SJCRH30 (cell line): ENCODE measurements around the gene NELL2. TPM values are rescaled to one million over a fixed set of nuclear protein-coding genes. Genes with fewer than 3 reads are reported as not detected.

Source experiments
- DNase-seq, 2 experiments: peaks; one replicate each; pipeline ENCODE4 v3.0.0-alpha.2; 2015 to 2020
- H3K27ac ChIP-seq: fragments of 250-450 bp; sonication (Bioruptor Pico); 2 replicates; pipeline ENCODE4 v1.5.1; 2020; ENCODE audit warnings: mild to moderate bottlenecking, moderate library complexity
- H3K27me3 ChIP-seq: fragments of 250-450 bp; sonication (Bioruptor Pico); 2 replicates; pipeline ENCODE4 v1.5.1; 2020; ENCODE audit warnings: mild to moderate bottlenecking, moderate library complexity
- H3K36me3 ChIP-seq: fragments of 250-450 bp; sonication (Bioruptor Pico); 2 replicates; pipeline ENCODE4 v1.5.1; 2020; ENCODE audit warnings: mild to moderate bottlenecking, moderate library complexity
- H3K4me1 ChIP-seq: fragments of 250-450 bp; sonication (Bioruptor Pico); 2 replicates; pipeline ENCODE4 v1.5.1; 2020; ENCODE audit warnings: mild to moderate bottlenecking, moderate library complexity
- H3K4me3 ChIP-seq: fragments of 250-450 bp; sonication (Bioruptor Pico); 2 replicates; pipeline ENCODE4 v1.5.1; 2020; ENCODE audit warnings: mild to moderate bottlenecking, moderate library complexity
- H3K9me3 ChIP-seq: fragments of 250-450 bp; sonication (Bioruptor Pico); replicated peaks from 2 replicates; pipeline ENCODE4 v1.5.1; 2020; ENCODE audit warnings: mild to moderate bottlenecking, moderate library complexity
- total RNA-seq: library from RNA; depleted of rRNA; stranded (reverse); fragments of >200 nt; shearing (Covaris generic); gene quantifications from 2 replicates; pipeline ENCODE4 v1.2.3, GENCODE V29; 2014

The NELL2 gene
- total RNA-seq, 1 experiment from 2014 or later: 2.7 TPM

GRCh38 chr12:44555454-44555853, 320.7 kb downstream of the NELL2 start:
- no peak for DNase-seq
- Histone ChIP-seq H3K9me3 (no peaks in the 10 kb centered on the region), H3K27ac (no peak overlapping the region), H3K27me3 (no peaks in the 10 kb centered on the region; the same call in 1 of the 2 replicates), H3K4me3 (no peak overlapping the region), H3K36me3 (no peaks in the 10 kb centered on the region), H3K4me1 (no peaks in the 10 kb centered on the region)

GRCh38 chr12:44551631-44552030, 324.5 kb downstream of the NELL2 start:
- H3K4me1 ChIP-seq: no peaks in the 10 kb centered on the region
- no peak overlapping the region for H3K27ac ChIP-seq
- no peaks in the 10 kb centered on the region for H3K9me3 ChIP-seq
- no peaks in the 10 kb centered on the region for H3K27me3 ChIP-seq
- no peaks in the 10 kb centered on the region for H3K36me3 ChIP-seq
- H3K4me3 ChIP-seq: no peak overlapping the region
- no peak for DNase-seq

- no peak overlapping the region for H3K27ac ChIP-seq
- DNase-seq: no peak
- no peaks in the 10 kb centered on the region for H3K27me3 ChIP-seq
- H3K36me3 ChIP-seq: no peaks in the 10 kb centered on the region
- no peak overlapping the region for H3K4me3 ChIP-seq
- no peaks in the 10 kb centered on the region for H3K4me1 ChIP-seq
- H3K9me3 ChIP-seq: no peaks in the 10 kb centered on the region
These were observed 325.7 kb downstream of the NELL2 start for GRCh38 chr12:44550377-44550776.

- no peaks in the 10 kb centered on the region for H3K27me3 ChIP-seq
- DNase-seq: no peak
- H3K9me3 ChIP-seq: no peaks in the 10 kb centered on the region
- H3K36me3 ChIP-seq: no peaks in the 10 kb centered on the region
- no peak overlapping the region for H3K27ac ChIP-seq
- H3K4me3 ChIP-seq: no peak overlapping the region
- H3K4me1 ChIP-seq: no peaks in the 10 kb centered on the region
These were observed 330.1 kb downstream of the NELL2 start for GRCh38 chr12:44546060-44546459.

- Histone ChIP-seq H3K4me3 (no peak overlapping the region), H3K27me3 (no peaks in the 10 kb centered on the region), H3K4me1 (no peaks in the 10 kb centered on the region), H3K27ac (no peak overlapping the region), H3K9me3 (no peaks in the 10 kb centered on the region), H3K36me3 (no peaks in the 10 kb centered on the region)
- DNase-seq: no peak
These were observed 332.1 kb downstream of the NELL2 start for GRCh38 chr12:44544018-44544417.

- H3K9me3 ChIP-seq: no peaks in the 10 kb centered on the region
These were observed 333.4 kb downstream of the NELL2 start for GRCh38 chr12:44542716-44543115.

GRCh38 chr12:44537354-44537753, 338.8 kb downstream of the NELL2 start:
- no peak overlapping the region for H3K27ac ChIP-seq

More at GRCh38 chr12:44542716-44543115, 333.4 kb downstream of the NELL2 start:
- Histone ChIP-seq H3K4me1 (no peaks in the 10 kb centered on the region), H3K4me3 (no peak overlapping the region), H3K36me3 (no peaks in the 10 kb centered on the region), H3K27ac (no peak overlapping the region), H3K27me3 (no peaks in the 10 kb centered on the region)
- DNase-seq: no peak

GRCh38 chr12:44532940-44533339, 343.2 kb downstream of the NELL2 start:
- H3K4me1 ChIP-seq: no peaks in the 10 kb centered on the region
- no peak for DNase-seq
- no peaks in the 10 kb centered on the region for H3K9me3 ChIP-seq
- H3K36me3 ChIP-seq: no peaks in the 10 kb centered on the region
- H3K27ac ChIP-seq: no peak overlapping the region
- H3K27me3 ChIP-seq: no peaks in the 10 kb centered on the region; the same call in 1 of the 2 replicates
- H3K4me3 ChIP-seq: no peak overlapping the region

More at GRCh38 chr12:44537354-44537753, 338.8 kb downstream of the NELL2 start:
- no peaks in the 10 kb centered on the region for H3K36me3 ChIP-seq
- H3K9me3 ChIP-seq: no peaks in the 10 kb centered on the region
- no peaks in the 10 kb centered on the region; the same call in 1 of the 2 replicates for H3K27me3 ChIP-seq
- H3K4me1 ChIP-seq: no peaks in the 10 kb centered on the region
- no peak for DNase-seq
- no peak overlapping the region for H3K4me3 ChIP-seq

GRCh38 chr12:44531320-44531971, 344.7 kb downstream of the NELL2 start:
- H3K27ac ChIP-seq: no peak overlapping the region
- DNase-seq: no peak
- H3K9me3 ChIP-seq: no peaks in the 10 kb centered on the region
- no peak overlapping the region for H3K4me3 ChIP-seq
- no peaks in the 10 kb centered on the region; the same call in 1 of the 2 replicates for H3K27me3 ChIP-seq
- no peaks in the 10 kb centered on the region for H3K4me1 ChIP-seq
- no peaks in the 10 kb centered on the region for H3K36me3 ChIP-seq

GRCh38 chr12:44526655-44527182, 349.4 kb downstream of the NELL2 start:
- Histone ChIP-seq H3K36me3 (no peaks in the 10 kb centered on the region), H3K9me3 (no peaks in the 10 kb centered on the region), H3K27me3 (no peaks in the 10 kb centered on the region), H3K4me3 (no peak overlapping the region), H3K27ac (no peak overlapping the region), H3K4me1 (no peaks in the 10 kb centered on the region)
- no peak for DNase-seq

- Histone ChIP-seq H3K27ac (no peak overlapping the region), H3K9me3 (no peaks in the 10 kb centered on the region), H3K36me3 (no peaks in the 10 kb centered on the region), H3K4me1 (no peaks in the 10 kb centered on the region), H3K4me3 (no peak overlapping the region), H3K27me3 (no peaks in the 10 kb centered on the region)
- DNase-seq: no peak
These were observed 350.1 kb downstream of the NELL2 start for GRCh38 chr12:44525806-44526654.

GRCh38 chr12:44523828-44524227, 352.3 kb downstream of the NELL2 start:
- DNase-seq: no peak
- no peaks in the 10 kb centered on the region for H3K27me3 ChIP-seq
- no peaks in the 10 kb centered on the region for H3K36me3 ChIP-seq
- H3K27ac ChIP-seq: no peak overlapping the region
- no peak overlapping the region for H3K4me3 ChIP-seq
- H3K9me3 ChIP-seq: no peaks in the 10 kb centered on the region
- H3K4me1 ChIP-seq: no peaks in the 10 kb centered on the region

- Histone ChIP-seq H3K36me3 (no peaks in the 10 kb centered on the region), H3K4me1 (no peaks in the 10 kb centered on the region), H3K4me3 (no peak overlapping the region), H3K9me3 (no peaks in the 10 kb centered on the region), H3K27me3 (no peaks in the 10 kb centered on the region), H3K27ac (no peak overlapping the region)
- no peak for DNase-seq
These were observed 354.4 kb downstream of the NELL2 start for GRCh38 chr12:44521702-44522101.

- Histone ChIP-seq H3K27me3 (no peaks in the 10 kb centered on the region), H3K4me3 (no peak overlapping the region), H3K36me3 (no peaks in the 10 kb centered on the region), H3K27ac (no peak overlapping the region), H3K9me3 (no peaks in the 10 kb centered on the region), H3K4me1 (no peaks in the 10 kb centered on the region)
- no peak for DNase-seq
These were observed 356.2 kb downstream of the NELL2 start for GRCh38 chr12:44519931-44520330.

GRCh38 chr12:44511289-44511688, 364.8 kb downstream of the NELL2 start:
- H3K9me3 ChIP-seq: no peaks in the 10 kb centered on the region
- no peak for DNase-seq
- no peaks in the 10 kb centered on the region for H3K36me3 ChIP-seq
- no peaks in the 10 kb centered on the region for H3K4me1 ChIP-seq
- H3K27me3 ChIP-seq: no peaks in the 10 kb centered on the region
- no peak overlapping the region for H3K27ac ChIP-seq
- H3K4me3 ChIP-seq: no peak overlapping the region
